GM12878 (cell line): ENCODE results near the gene LIPT1. TPM values are rescaled to one million over a fixed set of nuclear protein-coding genes. Genes with fewer than 3 reads are reported as not detected.
"Not testable (repeated sequence)": the region's sequence is repeated elsewhere in the genome, so short reads cannot be mapped to it uniquely, and the experiment has no call there.

Experiments used
- ATAC-seq: fragments of 200-7000 bp; cut with Tn5 transposase; 3 replicates; pipeline ENCODE4 v1.9.1; 2020; ENCODE audit warnings: mild to moderate bottlenecking, moderate library complexity
- BruUV-seq: library from RNA; stranded (reverse); fragments of 400-500 nt; replicated peaks from 2 replicates; lab custom pipeline; 2021; lab: Mats Ljungman, UMichigan
- CTCF ChIA-PET: fragments of 300-600 bp; sonication (Branson Sonifier 250); formaldehyde crosslinking; extraction: SDS; loops from one replicate; lab custom pipeline; 2021; ENCODE audit warnings: inconsistent platforms; lab: Yijun Ruan, JAX
- POLR2A ChIA-PET: fragments of 350-600 bp; formaldehyde crosslinking; extraction: SDS; loops from one replicate; lab custom pipeline; 2021; ENCODE audit warnings: inconsistent platforms; lab: Charles Lee
- RAD21 ChIA-PET: fragments of 300-600 bp; sonication (Branson Sonifier 250); formaldehyde crosslinking; loops from one replicate; lab custom pipeline; 2023; ENCODE audit warnings: antibody characterized with exemption; ENCODE audit not compliant: unreplicated experiment; lab: Charles Lee
- SMC1A ChIA-PET: fragments of 300-600 bp; sonication (Branson Sonifier 250); formaldehyde crosslinking; loops from one replicate; lab custom pipeline; 2023; ENCODE audit not compliant: unreplicated experiment, uncharacterized antibody; lab: Charles Lee
- DNase-seq: peaks from one replicate; pipeline ENCODE4 v3.0.0-alpha.2; 2011; ENCODE audit warnings: low read depth, low spot score
- FAIRE-seq: peaks from 3 replicates; lab custom pipeline; 2011; peaks lifted over from hg19 to GRCh38; lab: Jason Lieb, UNC
- H2AFZ ChIP-seq: 2 replicates; pipeline ENCODE4 v1.6.0; 2011; ENCODE audit warnings: low read depth, low read length, control low read depth; ENCODE audit not compliant: control insufficient read depth
- H3K27ac ChIP-seq: 2 replicates; pipeline ENCODE4 v1.5.1; 2011; ENCODE audit warnings: control low read depth; ENCODE audit not compliant: control insufficient read depth, insufficient read depth
- H3K27me3 ChIP-seq, 2 experiments: replicated peaks in 1 of 2; 2 replicates each; pipeline versions ENCODE4 v1.6.0 to v1.6.1; 2011; ENCODE audit warnings: low read length in 1 of 2; ENCODE audit not compliant: control insufficient read depth in 2 of 2, insufficient read depth in 2 of 2
- H3K36me3 ChIP-seq, 2 experiments: 2 replicates each; pipeline ENCODE4 v1.5.1; 2011; ENCODE audit warnings: low read length in 1 of 2; ENCODE audit not compliant: control insufficient read depth in 2 of 2, insufficient read depth in 2 of 2
- H3K4me1 ChIP-seq: 2 replicates; pipeline ENCODE4 v1.6.1; 2011; ENCODE audit warnings: mild to moderate bottlenecking, low read length, moderate library complexity, mixed read lengths; ENCODE audit not compliant: control insufficient read depth, insufficient read depth
- H3K4me2 ChIP-seq: 2 replicates; pipeline ENCODE4 v1.6.0; 2011; ENCODE audit warnings: control low read depth; ENCODE audit not compliant: control insufficient read depth, insufficient read depth
- H3K4me3 ChIP-seq: fragments of 200-600 bp; sonication (generic); 2 replicates; pipeline ENCODE4 v1.5.1; 2016
- H3K79me2 ChIP-seq: 2 replicates; pipeline ENCODE4 v1.6.0; 2011; ENCODE audit warnings: low read length; ENCODE audit not compliant: control insufficient read depth, insufficient read depth
- H3K9ac ChIP-seq: 2 replicates; pipeline ENCODE4 v1.8.0; 2011; ENCODE audit warnings: low read length, control low read depth, mixed read lengths; ENCODE audit not compliant: control insufficient read depth, insufficient read depth
- H3K9me3 ChIP-seq: replicated peaks from 3 replicates; pipeline ENCODE4 v1.5.1; 2011; ENCODE audit warnings: mild to moderate bottlenecking, low read length; ENCODE audit not compliant: control insufficient read depth, insufficient read depth
- H4K20me1 ChIP-seq: 2 replicates; pipeline ENCODE4 v1.6.0; 2011; ENCODE audit not compliant: control insufficient read depth, insufficient read depth
- ASH2L ChIP-seq: fragments of 300-600, 200-600 bp; sonication (generic); IDR thresholded peaks from 2 replicates; pipeline ENCODE4 v1.6.1; 2017; ENCODE audit warnings: low read depth, mild to moderate bottlenecking, borderline replicate concordance
- CHD2 ChIP-seq: IDR thresholded peaks from 2 replicates; pipeline ENCODE4 v1.6.1; 2011; ENCODE audit warnings: low read depth, low read length, improper control_type of control experiment, borderline replicate concordance
- CHD4 ChIP-seq: fragments of 200-600 bp; sonication (generic); IDR thresholded peaks from 2 replicates; pipeline ENCODE4 v1.6.1; 2016; ENCODE audit warnings: mild to moderate bottlenecking
- GABPA ChIP-seq: IDR thresholded peaks from 2 replicates; pipeline ENCODE4 v1.6.1; 2014; ENCODE audit warnings: antibody characterized with exemption, low read depth, mild to moderate bottlenecking, inconsistent platforms
- IRF3 ChIP-seq: fragments of 450-650 bp; IDR thresholded peaks from 2 replicates; pipeline ENCODE4 v1.6.1; 2014; ENCODE audit warnings: mild to moderate bottlenecking
- JUNB ChIP-seq: IDR thresholded peaks from 2 replicates; pipeline ENCODE4 v1.6.1; 2016; ENCODE audit warnings: antibody characterized with exemption, mild to moderate bottlenecking
- MYB ChIP-seq: fragments of 150-350 bp; IDR thresholded peaks from 2 replicates; pipeline ENCODE4 v1.6.1; 2014; ENCODE audit warnings: mild to moderate bottlenecking, low read depth, low read length, borderline replicate concordance
- SIN3A ChIP-seq: IDR thresholded peaks from 2 replicates; pipeline ENCODE4 v1.6.1; 2012; ENCODE audit warnings: low read depth, low read length, improper control_type of control experiment
- SMC3 ChIP-seq: IDR thresholded peaks from 2 replicates; pipeline ENCODE4 v1.6.1; 2011; ENCODE audit warnings: low read length, improper control_type of control experiment, borderline replicate concordance
- TCF3 ChIP-seq: IDR thresholded peaks from 2 replicates; pipeline ENCODE4 v1.6.1; 2012; ENCODE audit warnings: low read depth, mild to moderate bottlenecking, low read length, borderline replicate concordance; ENCODE audit not compliant: insufficient read depth
- TCF7 ChIP-seq: IDR thresholded peaks from 2 replicates; pipeline ENCODE4 v1.6.1; 2014; ENCODE audit warnings: antibody characterized with exemption, borderline replicate concordance
- ZNF622 ChIP-seq: fragments of 450-650 bp; IDR thresholded peaks from 2 replicates; pipeline ENCODE4 v1.6.1; 2017; ENCODE audit warnings: mild to moderate bottlenecking, inconsistent platforms
- WGBS: methylation state at CpG from one replicate; pipeline ENCODE4 v1.1.6; 2016; ENCODE audit warnings: low lambda C conversion rate; ENCODE audit not compliant: insufficient replicate concordance, insufficient coverage; ENCODE audit errors: missing lambda C conversion rate; 5-methylcytosine and 5-hydroxymethylcytosine counted together
- in situ Hi-C: fragments of 300-500 bp; cut with MboI; formaldehyde crosslinking; loops from 9 replicates; pipeline ENCODE4 v1.14.3; 2018; ENCODE audit warnings: mixed read lengths
- intact Hi-C: fragments of 100-400 bp; cut with micrococcal nuclease; formaldehyde crosslinking; loops from one replicate; pipeline ENCODE4 v1.14.2; 2022; ENCODE audit not compliant: unreplicated experiment
- polyA plus RNA-seq, 11 experiments: library from polyadenylated mRNA; depleted of rRNA in 4 of 11; unstranded in 6 of 11; stranded (reverse) in 5 of 11; fragments of >200 nt; fragmentation: Nextera tagmentation in 4 of 11; fragmentation: Illumina TruSeq in 1 of 11; extraction: Ambion mirVana in 4 of 11; extraction: Trizol in 1 of 11; gene quantifications; 1 replicate in 1 of 11; 2 replicates in 10 of 11; pipeline versions ENCODE4 v1.2.1 to v1.2.3, GENCODE V29; 2011 to 2016; ENCODE audit warnings: inconsistent platforms in 2 of 11, missing spikeins in 2 of 11, low read depth in 1 of 11
- total RNA-seq, 4 experiments: library from RNA; depleted of rRNA in 3 of 4; stranded (reverse); fragments of >200 nt in 3 of 4; fragmentation: Illumina TruSeq in 1 of 4; extraction: Trizol in 1 of 4; gene quantifications; 2 replicates each; pipeline versions ENCODE4 v1.2.1 to v1.2.3, GENCODE V29; 2013 to 2021
- TF ChIP-seq, protein P1 (sequence below): IDR thresholded peaks from 2 replicates; pipeline ENCODE4 v1.6.1; 2012; ENCODE audit warnings: improper control_type of control experiment, low read depth, low read length; ENCODE audit not compliant: insufficient replicate concordance

Gene LIPT1
- total and polyA plus RNA-seq, 10 of the 15 experiments (the other 5 are each of a cell fraction or from before 2014, with no cell fraction given): 8.0 to 15.5 (median 10.9) TPM

- H3K36me3 ChIP-seq: no peaks in the 10 kb centered on the region
- H4K20me1 ChIP-seq: no peaks in the 10 kb centered on the region
- TF ChIP-seq ASH2L (no peak), CHD2 (no peak), MYB (no peak), TCF3 (no peak), CHD4 (no peak), TCF7 (no peak), GABPA (no peak), IRF3 (no peak), SMC3 (no peak), ZNF622 (no peak), JUNB (no peak), SIN3A (no peak)
- TF ChIP-seq, protein P1, sequence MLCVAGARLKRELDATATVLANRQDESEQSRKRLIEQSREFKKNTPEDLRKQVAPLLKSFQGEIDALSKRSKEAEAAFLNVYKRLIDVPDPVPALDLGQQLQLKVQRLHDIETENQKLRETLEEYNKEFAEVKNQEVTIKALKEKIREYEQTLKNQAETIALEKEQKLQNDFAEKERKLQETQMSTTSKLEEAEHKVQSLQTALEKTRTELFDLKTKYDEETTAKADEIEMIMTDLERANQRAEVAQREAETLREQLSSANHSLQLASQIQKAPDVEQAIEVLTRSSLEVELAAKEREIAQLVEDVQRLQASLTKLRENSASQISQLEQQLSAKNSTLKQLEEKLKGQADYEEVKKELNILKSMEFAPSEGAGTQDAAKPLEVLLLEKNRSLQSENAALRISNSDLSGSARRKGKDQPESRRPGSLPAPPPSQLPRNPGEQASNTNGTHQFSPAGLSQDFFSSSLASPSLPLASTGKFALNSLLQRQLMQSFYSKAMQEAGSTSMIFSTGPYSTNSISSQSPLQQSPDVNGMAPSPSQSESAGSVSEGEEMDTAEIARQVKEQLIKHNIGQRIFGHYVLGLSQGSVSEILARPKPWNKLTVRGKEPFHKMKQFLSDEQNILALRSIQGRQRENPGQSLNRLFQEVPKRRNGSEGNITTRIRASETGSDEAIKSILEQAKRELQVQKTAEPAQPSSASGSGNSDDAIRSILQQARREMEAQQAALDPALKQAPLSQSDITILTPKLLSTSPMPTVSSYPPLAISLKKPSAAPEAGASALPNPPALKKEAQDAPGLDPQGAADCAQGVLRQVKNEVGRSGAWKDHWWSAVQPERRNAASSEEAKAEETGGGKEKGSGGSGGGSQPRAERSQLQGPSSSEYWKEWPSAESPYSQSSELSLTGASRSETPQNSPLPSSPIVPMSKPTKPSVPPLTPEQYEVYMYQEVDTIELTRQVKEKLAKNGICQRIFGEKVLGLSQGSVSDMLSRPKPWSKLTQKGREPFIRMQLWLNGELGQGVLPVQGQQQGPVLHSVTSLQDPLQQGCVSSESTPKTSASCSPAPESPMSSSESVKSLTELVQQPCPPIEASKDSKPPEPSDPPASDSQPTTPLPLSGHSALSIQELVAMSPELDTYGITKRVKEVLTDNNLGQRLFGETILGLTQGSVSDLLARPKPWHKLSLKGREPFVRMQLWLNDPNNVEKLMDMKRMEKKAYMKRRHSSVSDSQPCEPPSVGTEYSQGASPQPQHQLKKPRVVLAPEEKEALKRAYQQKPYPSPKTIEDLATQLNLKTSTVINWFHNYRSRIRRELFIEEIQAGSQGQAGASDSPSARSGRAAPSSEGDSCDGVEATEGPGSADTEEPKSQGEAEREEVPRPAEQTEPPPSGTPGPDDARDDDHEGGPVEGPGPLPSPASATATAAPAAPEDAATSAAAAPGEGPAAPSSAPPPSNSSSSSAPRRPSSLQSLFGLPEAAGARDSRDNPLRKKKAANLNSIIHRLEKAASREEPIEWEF: no peak
- ChIA-PET SMC1A (no interaction called here), RAD21 (no interaction called here), CTCF (interaction anchor here (1.4 kb wide), 1 partner anchor 30 kb away, joined by 3 read pairs; no protein-coding TSS in a partner anchor), POLR2A (no interaction called here)
- in situ Hi-C loops (no loop called here), intact Hi-C loops (no loop called here)
- no peaks in the 10 kb centered on the region for H3K4me1 ChIP-seq
- no peaks in the 10 kb centered on the region; the same call in 2 of the 3 replicates for H3K9me3 ChIP-seq
- WGBS: 90% methylated on average over 2 of the region's 2 CpGs
- no peaks in the 10 kb centered on the region for H3K27me3 ChIP-seq
- H3K9ac ChIP-seq: no peak overlapping the region
- DNase-seq: no peak
- H3K4me2 ChIP-seq: no peak overlapping the region
- no peak overlapping the region for H3K27ac ChIP-seq
- no peaks in the 10 kb centered on the region for H3K79me2 ChIP-seq
- no peak for ATAC-seq
- BruUV-seq: no TSS peak
- FAIRE-seq: no peak
- no peak overlapping the region for H2AFZ ChIP-seq
- no peak overlapping the region for H3K4me3 ChIP-seq
Observed at GRCh38 chr2:99127981-99128380, 26.8 kb upstream of the LIPT1 start.

DNA sequence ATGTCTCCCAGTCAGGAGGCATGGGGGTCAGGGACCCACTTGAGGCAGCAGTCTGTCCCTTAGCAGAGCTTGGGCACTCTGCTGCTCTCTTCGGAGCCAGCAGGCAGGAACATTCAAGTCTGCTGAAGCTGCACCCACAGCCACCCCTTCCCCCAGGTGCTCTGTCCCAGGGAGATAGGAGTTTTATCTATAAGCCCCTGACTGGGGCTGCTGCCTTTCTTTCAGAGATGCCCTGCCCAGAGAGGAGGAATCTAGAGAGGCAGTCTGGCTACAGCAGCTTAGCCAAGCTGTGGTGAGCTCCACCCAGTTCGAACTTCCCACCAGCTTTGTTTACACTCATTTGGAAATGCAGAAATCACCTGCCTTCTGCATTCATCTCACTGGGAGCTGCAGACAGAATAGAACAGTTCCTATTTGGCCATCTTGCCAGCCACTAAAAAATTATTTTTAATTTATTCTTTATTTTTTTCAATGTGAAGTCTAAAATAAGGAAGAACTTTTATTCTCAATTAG, 19.7 kb upstream of the LIPT1 start:
- H3K36me3 ChIP-seq, H4K20me1 ChIP-seq, H3K79me2 ChIP-seq, ATAC-seq, H3K4me3 ChIP-seq, intact Hi-C loops, H3K27me3 ChIP-seq, H3K4me1 ChIP-seq, DNase-seq, H2AFZ ChIP-seq, in situ Hi-C loops, FAIRE-seq, H3K27ac ChIP-seq, CTCF ChIA-PET, POLR2A ChIA-PET, H3K4me2 ChIP-seq, H3K9ac ChIP-seq, BruUV-seq, RAD21 ChIA-PET, H3K9me3 ChIP-seq: not testable (repeated sequence)
- WGBS: 95% methylated on average over 2 of the region's 2 CpGs
- SMC1A ChIA-PET: interaction anchor here (0.7 kb wide), 1 partner anchor 8 kb away, joined by 5 read pairs; no protein-coding TSS in a partner anchor
